BE2C (cell line): Measurements from ENCODE around the gene ICE2.

Experiments used
- DNase-seq: peaks from one replicate; pipeline ENCODE4 v3.0.0-alpha.2; 2020
- H3K27me3 ChIP-seq: fragments of 250-450 bp; sonication (Bioruptor Pico); 2 replicates; pipeline ENCODE4 v1.5.1; 2020; ENCODE audit warnings: mild to moderate bottlenecking
- H3K36me3 ChIP-seq: fragments of 250-450 bp; sonication (Bioruptor Pico); 2 replicates; pipeline ENCODE4 v1.5.1; 2020; ENCODE audit warnings: mild to moderate bottlenecking
- H3K4me1 ChIP-seq: fragments of 250-450 bp; sonication (Bioruptor Pico); 2 replicates; pipeline ENCODE4 v1.5.1; 2020
- H3K4me3 ChIP-seq: 2 replicates; pipeline ENCODE4 v1.5.1; 2011; ENCODE audit warnings: low read depth, low read length
- H3K9me3 ChIP-seq: fragments of 250-450 bp; sonication (Bioruptor Pico); 2 replicates; pipeline ENCODE4 v1.5.1; 2020
- CTCF ChIP-seq: IDR thresholded peaks from 2 replicates; pipeline ENCODE4 v1.5.1; 2012; ENCODE audit warnings: mild to moderate bottlenecking, low read depth, low read length

ICE2 gene

GRCh38 chr15:60508442-60508841 is 29.5 kb upstream of the ICE2 start:
- H3K36me3 ChIP-seq: no peaks in the 10 kb centered on the region
- TF ChIP-seq CTCF: no peak
- no peaks in the 10 kb centered on the region for H3K27me3 ChIP-seq
- no peak overlapping the region for H3K4me3 ChIP-seq
- H3K9me3 ChIP-seq: no peaks in the 10 kb centered on the region
- peaks cover 6% of the 10 kb centered on the region for H3K4me1 ChIP-seq
- DNase-seq: no peak

DNA sequence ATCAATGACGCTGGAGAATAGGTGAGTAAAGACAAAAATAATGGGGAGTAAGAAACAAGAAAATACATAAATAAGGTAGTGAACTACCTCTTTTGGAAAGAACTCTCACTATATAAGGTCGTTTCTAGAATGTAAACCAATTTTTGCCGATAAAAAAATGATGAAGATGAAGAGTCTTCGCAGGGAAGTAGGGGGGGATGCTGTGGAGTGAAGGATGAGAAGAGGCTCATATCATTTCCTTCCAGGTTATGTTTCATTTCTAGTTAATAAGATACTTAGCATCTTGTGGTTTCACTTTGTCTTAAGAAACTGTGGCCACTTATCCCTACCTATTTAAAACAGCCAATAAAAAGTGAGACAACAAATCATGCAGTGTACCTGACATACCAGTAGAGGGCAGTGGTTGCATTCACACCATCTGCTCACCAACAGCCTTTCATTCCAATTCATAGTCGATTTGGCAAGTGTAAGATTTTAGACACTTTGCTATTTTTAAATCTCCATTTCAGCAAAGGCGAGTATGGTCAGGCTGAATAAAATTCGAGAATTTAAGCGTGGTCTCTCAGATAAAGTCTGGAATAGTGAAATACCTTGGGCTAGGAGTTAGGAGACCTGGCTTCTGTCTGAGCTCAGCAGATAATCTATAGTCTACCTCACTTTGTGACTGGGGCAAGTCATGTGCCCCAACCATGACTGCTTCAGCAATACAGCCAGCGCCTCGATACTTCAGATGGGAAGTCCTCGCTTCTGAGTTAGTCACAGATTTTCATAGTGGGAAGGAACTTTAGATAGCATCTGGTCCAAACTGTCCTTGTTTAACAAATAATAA is 28.9 kb upstream of the ICE2 start:
- DNase-seq: peak; percentile 32
- no peaks in the 10 kb centered on the region for H3K27me3 ChIP-seq

GRCh38 chr15:60496853-60497252 is 17.9 kb upstream of the ICE2 start:
- no peak for DNase-seq
- Histone ChIP-seq H3K27me3 (no peaks in the 10 kb centered on the region), H3K4me3 (no peak overlapping the region), H3K9me3 (no peaks in the 10 kb centered on the region), H3K36me3 (no peaks in the 10 kb centered on the region), H3K4me1 (no peaks in the 10 kb centered on the region)
- TF ChIP-seq CTCF: no peak

More for the DNA sequence above, 28.9 kb upstream of the ICE2 start:
- Histone ChIP-seq H3K4me1 (peaks cover 6% of the 10 kb centered on the region), H3K9me3 (no peaks in the 10 kb centered on the region), H3K36me3 (no peaks in the 10 kb centered on the region), H3K4me3 (no peak overlapping the region; the same call in 1 of the 2 replicates)
- peak; percentile 98 for TF ChIP-seq CTCF

- no peak for TF ChIP-seq CTCF
- no peak for DNase-seq
- peaks cover 5% of the 10 kb centered on the region for H3K4me1 ChIP-seq
- no peaks in the 10 kb centered on the region for H3K9me3 ChIP-seq
- H3K4me3 ChIP-seq: no peak overlapping the region
- no peaks in the 10 kb centered on the region for H3K27me3 ChIP-seq
- H3K36me3 ChIP-seq: no peaks in the 10 kb centered on the region
These were observed 15.2 kb upstream of the ICE2 start for GRCh38 chr15:60494108-60494507.

DNA sequence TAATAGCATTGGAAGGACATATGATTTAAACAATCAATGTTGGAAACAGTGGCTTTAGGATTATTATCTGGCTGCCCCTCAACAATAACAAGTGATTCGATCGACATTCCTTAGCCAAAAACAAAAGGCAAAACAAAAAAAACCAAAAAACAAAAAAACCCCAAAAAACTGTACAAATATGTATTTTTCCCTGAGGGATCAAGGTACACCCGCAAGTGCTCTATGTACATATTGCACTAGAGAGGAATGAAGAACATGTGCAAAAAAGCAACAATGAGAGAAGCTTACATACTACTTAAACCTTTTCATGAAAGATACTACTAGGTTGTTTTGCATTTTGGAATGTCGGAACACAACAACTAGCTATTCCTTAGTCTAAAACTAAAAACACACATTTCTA is 14.2 kb upstream of the ICE2 start:
- Histone ChIP-seq H3K9me3 (no peaks in the 10 kb centered on the region), H3K36me3 (no peaks in the 10 kb centered on the region), H3K27me3 (no peaks in the 10 kb centered on the region), H3K4me3 (no peak overlapping the region), H3K4me1 (peaks cover 11% of the 10 kb centered on the region)
- no peak for TF ChIP-seq CTCF
- no peak for DNase-seq

- Histone ChIP-seq H3K4me1 (peaks cover 15% of the 10 kb centered on the region), H3K27me3 (no peaks in the 10 kb centered on the region), H3K36me3 (no peaks in the 10 kb centered on the region), H3K4me3 (no peak overlapping the region), H3K9me3 (no peaks in the 10 kb centered on the region)
- DNase-seq: no peak
- TF ChIP-seq CTCF: no peak
These were observed 7.8 kb upstream of the ICE2 start for GRCh38 chr15:60486742-60487141.
